GM11168 (cell line): ENCODE measurements around the gene ZNF619.

Source experiments
- in situ Hi-C: fragments of 300-500 bp; cut with MboI; formaldehyde crosslinking; loops from one replicate; pipeline ENCODE4 v1.12.0; 2022; ENCODE audit warnings: low sequenced_read_pairs; ENCODE audit not compliant: unreplicated experiment

Gene ZNF619

DNA sequence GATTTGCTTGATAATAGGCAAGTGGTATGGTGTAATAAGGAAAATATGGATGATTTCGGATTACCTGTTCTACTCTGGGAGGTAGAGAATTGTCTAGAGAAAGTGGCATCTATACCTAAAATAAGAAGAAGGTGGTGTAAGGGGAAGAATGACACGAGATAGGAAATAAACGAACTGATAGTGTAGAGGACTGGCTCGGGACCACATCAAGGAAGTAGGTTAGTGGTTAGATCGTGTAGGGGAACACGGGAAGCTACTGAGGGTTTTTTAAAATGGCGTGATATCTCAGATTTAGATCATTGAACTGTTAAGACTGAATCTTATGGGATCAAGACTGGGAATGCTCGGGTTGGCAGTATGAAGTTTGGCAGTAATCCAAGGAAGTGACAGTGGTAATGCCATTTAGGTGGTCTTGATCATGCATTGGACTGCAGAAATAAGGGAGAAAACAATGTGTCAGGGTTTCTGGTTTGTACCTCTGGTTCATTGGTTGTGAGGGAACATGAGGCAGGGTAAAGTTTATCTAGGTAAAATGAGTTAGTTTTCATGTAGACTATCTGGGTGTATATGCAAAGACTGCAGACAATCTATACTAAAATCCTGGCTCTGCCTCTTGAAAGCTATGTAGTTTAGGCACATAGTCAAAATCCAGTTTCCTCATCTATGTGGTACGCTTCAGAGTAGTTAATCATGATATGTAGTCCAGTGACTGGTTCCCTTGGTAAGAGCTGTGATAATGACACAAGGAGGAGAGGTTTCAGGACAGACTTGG lies 12.4 kb upstream of the ZNF619 start:
- in situ Hi-C loops, result no loop called here

DNA sequence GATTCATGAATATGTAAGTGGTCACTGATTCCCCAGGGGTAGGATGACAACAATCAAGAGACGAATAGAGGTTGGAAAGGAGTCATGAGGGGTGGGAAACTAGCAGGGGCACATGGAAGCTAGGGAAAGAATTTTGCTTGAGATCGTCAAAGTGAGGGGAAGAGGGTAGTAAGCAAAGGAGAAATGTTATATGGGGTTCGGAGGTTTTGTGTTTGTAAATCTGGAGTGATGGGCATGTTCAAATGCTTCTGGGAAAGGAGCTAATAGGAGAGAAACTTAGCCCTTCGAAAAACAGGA lies 11.9 kb upstream of the ZNF619 start:
- in situ Hi-C loops, result no loop called here

DNA sequence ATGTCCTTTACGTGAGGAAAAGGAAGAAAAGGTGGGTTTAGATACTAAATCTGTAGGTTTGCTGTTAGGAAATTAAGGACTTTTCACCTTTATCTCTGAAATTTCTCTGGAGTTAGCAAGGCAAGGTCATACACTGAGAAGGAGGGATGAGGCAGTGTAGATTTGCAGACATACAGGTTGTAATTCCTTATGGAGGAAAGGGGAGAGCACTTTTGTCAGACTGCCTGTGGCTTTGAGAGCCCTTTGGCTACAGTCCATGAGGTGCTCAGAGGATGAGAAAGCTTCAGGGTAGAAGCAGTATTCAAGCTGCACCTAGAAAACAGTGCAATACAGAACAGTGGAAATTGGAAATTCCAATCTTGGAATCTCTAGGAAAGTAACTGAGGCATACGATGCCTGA lies 11.5 kb upstream of the ZNF619 start:
- in situ Hi-C loops, result no loop called here

DNA sequence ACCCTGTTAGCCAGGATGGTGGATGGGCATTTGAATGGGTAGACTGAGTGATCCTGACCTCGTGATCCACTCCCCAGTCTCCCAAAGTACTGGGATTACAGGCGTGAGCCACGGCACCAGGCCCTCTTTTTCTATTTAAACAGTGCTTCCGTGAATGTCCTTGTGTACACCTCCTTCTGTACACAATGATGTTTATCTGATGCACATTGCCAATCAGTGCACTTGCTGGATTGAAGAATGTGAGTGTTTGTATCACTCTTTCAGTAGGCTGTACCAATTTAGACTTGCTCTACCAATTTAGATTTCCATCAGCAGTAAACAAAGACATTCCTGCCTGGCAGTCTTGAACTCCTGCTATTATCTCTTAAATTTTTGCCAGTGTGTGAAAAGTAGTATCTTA lies 8.9 kb upstream of the ZNF619 start:
- in situ Hi-C loops, result no loop called here

DNA sequence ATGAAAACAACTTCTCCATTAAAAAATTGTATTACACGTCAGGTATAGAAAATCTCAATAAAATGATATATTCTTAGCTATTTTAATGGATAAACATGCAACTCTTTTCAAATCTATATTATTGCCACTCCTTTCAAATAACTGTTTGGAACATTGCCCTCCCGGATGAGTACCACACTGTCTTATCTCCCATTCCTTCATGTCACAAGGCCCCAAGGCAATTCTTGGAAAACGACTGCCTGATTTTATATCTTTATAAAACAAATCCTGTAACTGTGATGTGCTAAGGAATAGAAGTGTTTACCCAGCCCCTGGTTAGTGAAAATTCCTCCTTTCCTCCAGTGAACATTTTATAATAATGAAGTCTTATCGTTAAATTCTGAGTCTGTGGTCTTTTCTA lies 6.2 kb upstream of the ZNF619 start:
- in situ Hi-C loops, result no loop called here

DNA sequence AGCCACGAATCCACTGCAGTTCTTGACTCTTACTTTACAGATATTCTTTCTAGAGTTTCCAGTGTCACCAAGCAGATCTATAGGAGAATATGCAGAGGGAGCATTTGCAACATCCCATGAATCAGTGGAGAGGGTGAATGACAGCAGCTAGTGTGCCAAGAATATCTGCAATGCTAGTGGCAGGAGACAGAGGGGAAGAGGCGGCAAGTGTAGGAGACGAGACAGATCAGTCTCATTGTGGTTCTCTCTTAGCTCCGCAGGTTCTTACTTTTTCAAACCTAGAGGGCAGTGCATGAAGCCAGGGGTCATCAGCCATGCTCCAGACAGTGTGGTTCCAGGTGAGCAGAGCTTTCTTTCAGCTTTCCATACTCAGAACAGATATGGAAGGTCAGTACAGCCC lies 744 bp downstream of the ZNF619 start:
- in situ Hi-C loops, result no loop called here

DNA sequence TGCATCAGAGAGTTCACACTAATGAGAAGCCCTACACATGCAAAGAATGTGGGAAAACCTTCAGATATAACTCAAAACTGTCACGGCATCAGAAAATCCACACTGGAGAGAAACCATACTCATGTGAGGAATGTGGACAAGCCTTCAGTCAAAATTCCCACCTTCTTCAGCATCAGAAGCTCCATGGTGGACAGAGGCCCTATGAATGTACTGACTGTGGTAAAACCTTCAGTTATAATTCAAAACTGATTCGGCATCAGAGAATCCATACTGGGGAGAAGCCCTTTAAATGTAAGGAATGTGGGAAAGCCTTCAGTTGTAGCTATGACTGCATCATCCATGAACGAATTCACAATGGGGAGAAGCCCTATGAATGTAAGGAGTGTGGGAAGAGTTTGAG lies 10.2 kb downstream of the ZNF619 start:
- in situ Hi-C loops, result no loop called here

DNA sequence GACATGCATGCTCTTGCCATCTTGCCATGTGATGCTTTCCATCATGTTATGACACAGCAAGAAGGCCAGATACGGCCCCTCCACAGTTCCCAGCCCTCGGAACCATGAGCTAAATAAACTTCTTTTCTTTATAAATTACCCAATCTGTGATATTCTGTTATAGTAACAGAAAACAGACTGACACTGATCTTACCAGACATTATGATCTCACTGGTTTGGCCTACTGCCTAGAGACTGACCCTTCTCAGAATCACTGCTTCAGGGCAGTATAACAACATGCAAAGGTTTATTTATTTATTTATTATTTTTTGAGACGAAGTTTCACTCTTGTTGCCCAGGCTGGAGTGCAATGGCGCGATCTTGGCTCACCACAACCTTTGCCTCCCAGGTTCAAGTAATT lies 14.0 kb downstream of the ZNF619 start:
- in situ Hi-C loops, result no loop called here

DNA sequence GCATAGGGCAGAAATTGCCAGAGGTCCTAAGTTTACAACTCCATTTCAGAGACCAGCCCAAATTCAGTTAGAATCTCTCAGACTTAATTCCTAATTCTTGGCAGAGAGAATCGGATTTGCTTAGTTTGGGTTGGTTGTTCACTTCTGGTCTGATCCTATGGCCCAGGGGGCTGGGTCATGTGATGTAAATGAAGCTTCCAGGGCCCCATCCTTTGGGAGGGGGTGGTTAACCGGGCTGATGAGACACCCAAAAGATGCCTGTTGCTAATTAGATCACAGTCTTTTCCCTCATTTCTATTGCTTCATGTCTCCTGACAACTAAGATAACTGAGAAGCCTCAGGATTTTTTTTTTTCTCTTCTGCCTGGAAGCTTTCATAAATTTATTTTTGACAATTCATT lies 17.8 kb downstream of the ZNF619 start:
- in situ Hi-C loops, result no loop called here

DNA sequence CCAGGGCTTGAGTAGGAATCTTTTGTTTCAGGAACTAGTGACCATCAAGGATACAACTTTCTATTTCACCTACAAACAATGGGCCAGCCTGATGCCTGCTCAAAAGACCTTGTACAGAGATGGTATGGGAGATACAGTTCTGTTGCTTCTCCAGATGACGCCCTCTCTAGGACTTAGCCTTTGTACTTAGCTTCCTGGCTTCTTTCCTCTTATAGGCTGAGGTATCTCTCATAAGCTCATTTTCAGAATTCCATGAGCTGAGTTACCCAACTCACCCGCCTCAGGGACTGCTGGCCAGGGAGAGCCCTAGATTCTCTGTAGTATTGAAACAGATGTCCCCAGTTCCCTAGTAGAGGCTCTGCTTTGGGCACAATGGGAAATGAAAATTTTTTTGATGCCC lies 20.4 kb downstream of the ZNF619 start:
- in situ Hi-C loops, result no loop called here

DNA sequence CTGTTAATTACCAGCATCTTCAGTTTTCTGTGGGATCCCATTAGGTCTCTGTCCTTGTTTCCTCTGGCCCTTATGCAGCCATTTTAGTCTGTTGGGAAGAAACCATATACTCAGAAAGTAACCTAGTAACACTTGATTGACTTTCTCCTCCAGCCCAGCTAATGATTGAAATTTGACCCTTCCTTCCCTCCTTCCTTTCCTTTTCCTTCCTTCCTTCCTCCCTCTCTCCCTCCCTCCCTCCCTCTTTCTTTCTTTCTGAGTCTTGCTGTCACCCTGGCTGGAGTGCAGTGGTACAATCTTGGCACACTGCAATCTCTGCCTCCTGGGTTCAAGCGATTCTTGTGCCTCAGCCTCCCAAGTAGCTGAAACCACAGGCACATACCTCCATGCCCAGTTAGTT lies 23.0 kb downstream of the ZNF619 start:
- in situ Hi-C loops, result loop anchor here (25.0 kb wide), 1 partner anchor 163 kb away; no protein-coding TSS in a partner anchor

DNA sequence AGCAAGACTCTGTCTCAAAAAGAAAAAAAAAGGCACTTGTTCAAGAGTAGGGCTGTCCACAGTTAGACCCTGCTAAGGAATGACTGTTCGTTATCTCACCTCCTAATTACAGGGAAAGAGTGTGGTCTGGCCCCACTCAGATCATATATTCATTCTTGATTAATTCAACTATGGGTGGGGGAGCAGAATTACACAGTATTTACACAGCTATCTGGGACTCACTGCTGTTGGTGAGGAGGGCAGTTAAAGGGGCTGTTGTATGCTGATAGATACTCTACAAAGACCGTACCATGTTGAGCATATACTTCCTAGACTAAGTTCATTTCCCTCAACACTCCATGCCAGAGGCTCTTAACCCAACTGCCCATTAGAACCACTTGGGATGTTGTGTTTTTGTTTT lies 25.1 kb downstream of the ZNF619 start:
- in situ Hi-C loops, result loop anchor here (25.0 kb wide), 1 partner anchor 165 kb away; no protein-coding TSS in a partner anchor

DNA sequence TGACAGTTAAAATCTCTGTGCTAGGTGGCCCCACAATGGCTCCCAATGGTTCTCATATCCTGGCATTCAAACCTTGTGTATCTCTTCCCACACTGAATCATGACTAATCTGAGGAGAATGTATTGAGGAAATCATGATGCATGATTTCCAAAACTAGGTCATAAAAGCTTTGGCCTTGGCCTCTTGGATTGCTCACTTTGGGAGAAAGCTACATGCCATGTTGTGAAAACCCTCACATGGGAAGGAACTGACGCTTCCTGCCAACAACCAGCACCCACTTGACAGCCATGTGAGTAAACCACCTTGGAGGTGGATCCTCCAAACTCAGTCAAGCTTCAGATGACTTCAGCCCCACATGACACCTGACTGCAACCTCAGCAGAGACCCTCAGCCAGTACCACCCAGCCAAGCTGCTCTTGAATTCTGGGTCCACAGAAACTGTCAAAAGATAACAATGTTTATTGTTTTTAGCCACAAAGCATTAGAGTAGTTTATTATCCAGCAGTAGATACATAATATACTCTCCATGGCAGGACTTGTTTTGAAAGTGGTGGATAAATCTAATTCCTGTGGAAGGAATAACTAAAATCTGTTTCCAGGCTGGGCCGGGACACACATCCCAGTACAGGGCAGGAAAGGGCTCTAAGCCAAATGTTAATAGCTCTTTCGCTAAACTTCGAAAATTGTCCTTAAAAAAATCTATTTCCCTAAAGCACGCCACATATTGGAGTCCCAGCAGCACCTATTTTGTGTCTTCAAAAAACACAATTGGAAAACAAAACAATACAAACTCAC lies 27.9 kb downstream of the ZNF619 start:
- in situ Hi-C loops, result loop anchor here (25.0 kb wide), 1 partner anchor 168 kb away; no protein-coding TSS in a partner anchor

DNA sequence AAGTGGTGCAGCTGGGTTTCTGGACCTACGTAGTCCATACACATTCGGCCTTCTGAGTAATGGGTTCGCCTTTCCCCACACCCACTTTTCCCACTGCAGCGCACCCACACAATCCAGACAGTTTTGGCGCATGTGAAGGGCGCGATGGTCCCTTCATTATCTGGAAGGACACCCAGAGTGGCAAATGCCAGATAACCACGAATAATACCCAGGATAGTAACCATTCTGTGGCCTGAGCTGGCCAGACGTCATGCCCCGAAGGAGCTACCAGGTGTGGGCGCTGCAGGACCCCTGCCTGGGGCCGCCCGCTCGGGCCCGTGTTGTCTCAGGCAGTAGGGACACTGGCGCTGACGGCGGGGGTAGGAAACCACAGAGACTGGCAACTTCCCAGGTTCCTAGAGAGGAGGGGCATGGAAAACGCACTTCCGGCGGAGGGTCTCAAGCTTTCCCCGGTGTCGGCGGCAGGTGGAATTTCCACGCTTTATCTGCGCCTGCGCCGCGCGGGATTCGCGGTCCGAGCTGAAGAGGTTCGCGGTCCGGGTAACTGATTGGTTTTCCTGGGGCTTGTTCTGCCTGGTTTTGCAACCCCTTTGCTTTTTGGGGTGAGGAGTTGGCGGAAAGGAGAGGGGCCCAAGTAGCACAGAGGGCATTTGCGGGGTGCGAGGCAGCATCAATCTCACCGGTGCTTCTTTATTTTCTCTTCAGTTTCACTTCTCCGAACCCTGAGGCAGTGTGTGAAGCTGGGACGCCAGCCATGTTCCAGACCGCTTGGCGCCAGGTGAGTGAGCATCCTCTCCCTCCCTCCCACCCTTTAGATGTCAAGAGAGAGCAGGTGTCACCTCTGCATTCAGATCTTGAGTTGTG lies 28.9 kb downstream of the ZNF619 start, which contains the start of gene ZNF620:
TSS of gene ZNF620 (plus strand) at position 441 of the 864 bp plus-strand sequence. CDS start at position 755, 314 bp downstream.
- in situ Hi-C loops, result loop anchor here (25.0 kb wide), 1 partner anchor 169 kb away; no protein-coding TSS in a partner anchor

DNA sequence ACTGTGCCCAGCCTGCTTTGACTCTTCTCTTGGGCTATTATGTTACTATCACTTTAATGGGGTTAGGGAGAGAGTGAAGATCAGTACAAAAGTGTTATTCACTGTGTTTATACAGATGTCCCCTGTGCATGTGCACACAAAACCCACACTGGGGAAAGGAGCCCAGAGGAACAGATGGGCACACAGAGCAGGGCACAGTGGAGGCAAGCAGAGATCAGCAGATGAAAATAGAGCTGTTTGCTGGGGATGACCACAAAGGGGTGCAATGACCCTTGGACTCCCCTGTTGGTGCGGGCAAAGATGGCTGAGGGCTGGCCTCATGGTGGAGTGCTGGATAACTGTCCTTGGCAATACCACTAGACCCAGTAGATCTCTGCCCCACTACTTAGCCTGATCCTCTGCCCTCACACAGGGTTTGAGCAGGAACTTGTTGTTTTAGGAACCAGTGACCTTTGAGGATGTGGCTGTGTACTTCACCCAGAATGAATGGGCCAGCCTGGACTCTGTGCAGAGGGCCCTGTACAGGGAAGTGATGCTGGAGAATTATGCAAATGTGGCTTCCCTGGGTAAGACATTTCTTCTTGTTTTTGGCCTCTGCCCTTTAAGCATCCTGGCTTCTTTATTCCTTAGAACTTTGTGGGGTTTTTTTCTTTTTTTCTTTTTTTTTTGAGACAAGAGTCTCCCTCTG lies 34.3 kb downstream of the ZNF619 start:
- in situ Hi-C loops, result loop anchor here (25.0 kb wide), 1 partner anchor 174 kb away; no protein-coding TSS in a partner anchor

DNA sequence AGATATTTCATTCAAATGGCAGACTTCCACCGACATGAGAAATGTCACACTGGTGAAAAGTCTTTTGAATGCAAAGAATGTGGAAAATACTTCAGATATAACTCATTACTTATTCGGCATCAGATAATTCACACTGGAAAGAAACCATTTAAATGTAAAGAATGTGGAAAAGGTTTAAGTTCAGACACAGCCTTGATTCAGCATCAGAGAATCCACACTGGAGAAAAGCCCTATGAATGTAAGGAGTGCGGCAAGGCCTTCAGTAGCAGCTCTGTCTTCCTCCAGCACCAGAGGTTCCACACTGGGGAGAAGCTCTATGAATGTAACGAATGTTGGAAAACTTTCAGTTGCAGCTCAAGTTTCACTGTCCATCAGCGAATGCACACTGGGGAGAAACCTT lies 39.3 kb downstream of the ZNF619 start:
- in situ Hi-C loops, result loop anchor here (25.0 kb wide), 1 partner anchor 179 kb away; no protein-coding TSS in a partner anchor

DNA sequence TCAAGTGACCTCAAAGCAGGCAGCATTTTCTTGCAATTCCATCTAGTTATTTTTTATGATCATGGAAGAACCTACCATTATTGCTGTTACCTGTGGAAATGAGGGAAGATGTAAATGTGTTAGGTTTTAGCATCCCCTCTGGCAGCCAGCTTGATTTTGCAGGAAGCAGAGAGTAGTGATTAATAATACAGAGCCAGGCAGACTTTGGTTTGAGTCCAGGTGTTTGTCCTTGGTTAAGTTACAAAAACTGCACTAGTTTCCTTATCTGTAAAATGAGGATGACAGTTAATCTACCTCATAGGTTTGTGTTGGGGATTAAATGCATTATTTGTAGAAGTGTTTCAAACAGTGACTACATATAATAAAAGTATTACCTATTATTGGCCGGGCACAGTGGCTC lies 41.1 kb downstream of the ZNF619 start:
- in situ Hi-C loops, result loop anchor here (25.0 kb wide), 1 partner anchor 181 kb away; no protein-coding TSS in a partner anchor

DNA sequence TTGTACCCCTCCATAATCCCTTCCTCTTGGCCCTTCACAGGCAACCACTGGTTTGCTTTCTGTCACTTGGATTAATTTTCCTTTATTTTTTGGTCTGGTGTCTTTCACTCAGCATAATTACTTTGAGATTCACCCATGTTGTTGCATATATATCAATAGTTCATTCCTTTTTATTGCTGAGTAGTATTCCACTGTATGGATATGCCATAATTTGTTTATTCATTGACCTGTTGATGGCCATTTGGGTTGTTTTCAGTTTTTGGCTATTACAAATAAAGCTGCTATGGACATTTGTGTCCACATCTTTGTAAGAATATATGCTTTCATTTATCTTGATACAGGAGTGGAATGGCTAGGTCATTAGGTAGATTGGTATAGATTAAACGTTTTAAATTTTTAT lies 41.9 kb downstream of the ZNF619 start:
- in situ Hi-C loops, result loop anchor here (25.0 kb wide), 1 partner anchor 182 kb away; no protein-coding TSS in a partner anchor

DNA sequence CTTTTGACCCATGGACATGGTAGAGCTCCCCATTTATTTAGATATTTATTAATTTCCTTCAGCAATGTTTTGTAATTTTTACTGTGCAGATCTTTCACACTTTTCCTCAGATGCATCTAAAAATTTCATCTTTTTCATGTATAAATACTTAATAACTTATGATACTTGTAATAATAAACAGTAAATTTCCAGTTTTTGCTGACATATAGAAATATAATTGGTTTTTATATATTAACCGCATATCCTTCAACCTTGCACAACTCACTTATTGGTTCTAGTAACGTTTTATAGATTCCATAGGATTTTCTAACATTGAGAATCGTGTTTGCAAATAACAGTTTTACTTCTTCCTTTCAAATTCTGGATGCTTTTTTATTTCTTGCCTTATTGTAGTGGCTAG lies 44.3 kb downstream of the ZNF619 start:
- in situ Hi-C loops, result loop anchor here (25.0 kb wide), 1 partner anchor 184 kb away; no protein-coding TSS in a partner anchor

DNA sequence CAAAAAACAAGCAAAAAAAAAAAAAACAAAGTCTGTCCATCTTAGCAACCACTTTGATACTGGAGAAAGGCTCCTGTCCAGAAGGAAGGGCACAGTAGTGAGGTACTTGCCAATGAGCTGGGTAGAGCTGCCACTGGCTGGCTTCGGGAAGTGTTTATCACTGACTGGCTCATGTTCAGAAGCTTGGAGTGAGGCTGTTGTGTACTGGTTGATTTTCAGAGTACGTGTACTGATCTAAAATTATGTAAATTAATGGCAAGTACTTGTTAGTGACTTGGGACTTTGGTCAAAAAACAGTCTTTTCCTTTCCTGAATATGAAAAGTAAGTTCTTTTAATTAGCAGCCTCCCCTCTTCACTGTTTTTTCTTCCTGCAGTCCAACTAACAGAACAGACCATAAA lies 46.9 kb downstream of the ZNF619 start:
- in situ Hi-C loops, result loop anchor here (25.0 kb wide), 1 partner anchor 186 kb away; no protein-coding TSS in a partner anchor
